Measurements from ENCODE around the gene RHAG.

RHAG gene

GRCh38 chr6:49564552-49564951 lies 72.1 kb downstream of the RHAG start:
- no peaks in the 10 kb centered on the region for H3K36me3 ChIP-seq (ENCODE audit: control insufficient read depth, insufficient read depth, low read length)
- H3K4me3 ChIP-seq (ENCODE audit: low read depth, low read length): no peak overlapping the region
- H3K9me3 ChIP-seq (ENCODE audit: control insufficient read depth, insufficient read depth, low read depth, low read length): no peaks in the 10 kb centered on the region
- H3K27ac ChIP-seq (ENCODE audit: low read depth, low read length): no peak overlapping the region
- H3K27me3 ChIP-seq (ENCODE audit: control insufficient read depth, insufficient read depth, low read length): peaks cover 74% of the 10 kb centered on the region
- no peak overlapping the region for H3K9ac ChIP-seq (ENCODE audit: low read length)
- no peaks in the 10 kb centered on the region for H3K4me1 ChIP-seq (ENCODE audit: control insufficient read depth, insufficient read depth, low read length)

GRCh38 chr6:49563006-49563886 lies 73.4 kb downstream of the RHAG start:
- no peak overlapping the region for H3K9ac ChIP-seq (ENCODE audit: low read length)
- H3K9me3 ChIP-seq (ENCODE audit: control insufficient read depth, insufficient read depth, low read depth, low read length): no peaks in the 10 kb centered on the region
- H3K4me1 ChIP-seq (ENCODE audit: control insufficient read depth, insufficient read depth, low read length): no peaks in the 10 kb centered on the region
- H3K27ac ChIP-seq (ENCODE audit: low read depth, low read length): no peak overlapping the region
- no peak overlapping the region for H3K4me3 ChIP-seq (ENCODE audit: low read depth, low read length)
- H3K27me3 ChIP-seq (ENCODE audit: control insufficient read depth, insufficient read depth, low read length): peaks cover 86% of the 10 kb centered on the region
- no peaks in the 10 kb centered on the region for H3K36me3 ChIP-seq (ENCODE audit: control insufficient read depth, insufficient read depth, low read length)

- no peak overlapping the region for H3K27ac ChIP-seq (ENCODE audit: low read depth, low read length)
These were observed 78.4 kb downstream of the RHAG start for GRCh38 chr6:49558238-49558637.

GRCh38 chr6:49557177-49557576 lies 79.5 kb downstream of the RHAG start:
- Histone ChIP-seq H3K36me3 (ENCODE audit: control insufficient read depth, insufficient read depth, low read length) (no peaks in the 10 kb centered on the region), H3K27ac (ENCODE audit: low read depth, low read length) (no peak overlapping the region), H3K9ac (ENCODE audit: low read length) (no peak overlapping the region), H3K4me3 (ENCODE audit: low read depth, low read length) (no peak overlapping the region), H3K4me1 (ENCODE audit: control insufficient read depth, insufficient read depth, low read length) (peaks cover 17% of the 10 kb centered on the region), H3K9me3 (ENCODE audit: control insufficient read depth, insufficient read depth, low read depth, low read length) (no peaks in the 10 kb centered on the region), H3K27me3 (ENCODE audit: control insufficient read depth, insufficient read depth, low read length) (peaks cover 98% of the 10 kb centered on the region)

More at GRCh38 chr6:49558238-49558637, 78.4 kb downstream of the RHAG start:
- Histone ChIP-seq H3K9ac (ENCODE audit: low read length) (no peak overlapping the region), H3K4me1 (ENCODE audit: control insufficient read depth, insufficient read depth, low read length) (peaks cover 8% of the 10 kb centered on the region), H3K27me3 (ENCODE audit: control insufficient read depth, insufficient read depth, low read length) (peaks cover 94% of the 10 kb centered on the region), H3K4me3 (ENCODE audit: low read depth, low read length) (no peak overlapping the region), H3K36me3 (ENCODE audit: control insufficient read depth, insufficient read depth, low read length) (no peaks in the 10 kb centered on the region), H3K9me3 (ENCODE audit: control insufficient read depth, insufficient read depth, low read depth, low read length) (no peaks in the 10 kb centered on the region)

- H3K4me1 ChIP-seq (ENCODE audit: control insufficient read depth, insufficient read depth, low read length): peaks cover 23% of the 10 kb centered on the region
These were observed 80.2 kb downstream of the RHAG start for GRCh38 chr6:49556429-49556837.

GRCh38 chr6:49555951-49556350 lies 80.7 kb downstream of the RHAG start:
- Histone ChIP-seq H3K27ac (ENCODE audit: low read depth, low read length) (no peak overlapping the region), H3K36me3 (ENCODE audit: control insufficient read depth, insufficient read depth, low read length) (no peaks in the 10 kb centered on the region), H3K9me3 (ENCODE audit: control insufficient read depth, insufficient read depth, low read depth, low read length) (no peaks in the 10 kb centered on the region), H3K4me1 (ENCODE audit: control insufficient read depth, insufficient read depth, low read length) (peaks cover 26% of the 10 kb centered on the region), H3K4me3 (ENCODE audit: low read depth, low read length) (no peak overlapping the region), H3K9ac (ENCODE audit: low read length) (no peak overlapping the region), H3K27me3 (ENCODE audit: control insufficient read depth, insufficient read depth, low read length) (peaks cover 98% of the 10 kb centered on the region)

More at GRCh38 chr6:49556429-49556837, 80.2 kb downstream of the RHAG start:
- H3K4me3 ChIP-seq (ENCODE audit: low read depth, low read length): no peak overlapping the region
- no peak overlapping the region for H3K9ac ChIP-seq (ENCODE audit: low read length)
- H3K9me3 ChIP-seq (ENCODE audit: control insufficient read depth, insufficient read depth, low read depth, low read length): no peaks in the 10 kb centered on the region
- no peaks in the 10 kb centered on the region for H3K36me3 ChIP-seq (ENCODE audit: control insufficient read depth, insufficient read depth, low read length)
- peaks cover 98% of the 10 kb centered on the region for H3K27me3 ChIP-seq (ENCODE audit: control insufficient read depth, insufficient read depth, low read length)
- H3K27ac ChIP-seq (ENCODE audit: low read depth, low read length): no peak overlapping the region
